Calu3 (cell line): ENCODE results near the gene KCTD1. TPM values are rescaled to one million over a fixed set of nuclear protein-coding genes. Genes with fewer than 3 reads are reported as not detected.

Experiments
- BruUV-seq: library from RNA; stranded (reverse); fragments of 400-500 nt; replicated peaks from 2 replicates; lab custom pipeline; 2021; lab: Mats Ljungman, UMichigan
- CTCF ChIA-PET: fragments of 300-600 bp; sonication (Branson Sonifier 250); formaldehyde crosslinking; loops from one replicate; lab custom pipeline; 2022; ENCODE audit warnings: antibody characterized with exemption; lab: Charles Lee
- DNase-seq: peaks from one replicate; pipeline ENCODE4 v3.0.0; 2022
- H3K27ac Mint-ChIP-seq: one replicate; pipeline ENCODE4 v1.8.0; 2022; ENCODE audit warnings: mixed read lengths; ENCODE audit not compliant: unreplicated experiment
- H3K27me3 Mint-ChIP-seq: one replicate; pipeline ENCODE4 v1.8.0; 2022; ENCODE audit warnings: mixed read lengths; ENCODE audit not compliant: unreplicated experiment
- H3K36me3 Mint-ChIP-seq: one replicate; pipeline ENCODE4 v1.8.0; 2022; ENCODE audit warnings: mild to moderate bottlenecking, moderate library complexity, mixed read lengths; ENCODE audit not compliant: insufficient read depth, unreplicated experiment
- H3K4me1 Mint-ChIP-seq: one replicate; pipeline ENCODE4 v1.8.0; 2022; ENCODE audit warnings: mild to moderate bottlenecking, low read depth, mixed read lengths; ENCODE audit not compliant: unreplicated experiment
- H3K4me3 Mint-ChIP-seq: one replicate; pipeline ENCODE4 v1.8.0; 2022; ENCODE audit warnings: mild to moderate bottlenecking, low read depth, moderate library complexity, mixed read lengths; ENCODE audit not compliant: unreplicated experiment
- H3K9me3 Mint-ChIP-seq: one replicate; pipeline ENCODE4 v1.8.0; 2022; ENCODE audit warnings: low read depth, mixed read lengths; ENCODE audit not compliant: unreplicated experiment
- intact Hi-C: fragments of 100-400 bp; cut with micrococcal nuclease; formaldehyde crosslinking; loops from one replicate; pipeline ENCODE4 v1.10.0; 2022; ENCODE audit not compliant: unreplicated experiment
- total RNA-seq: library from RNA; stranded (reverse); gene quantifications from 2 replicates; pipeline ENCODE4 v1.2.3, GENCODE V29; 2022
- TF ChIP-seq, protein P1 (sequence below): fragments of 200-600 bp; IDR thresholded peaks from one replicate; pipeline ENCODE4 v1.8.0; 2022; ENCODE audit warnings: antibody characterized with exemption; ENCODE audit not compliant: unreplicated experiment

Gene KCTD1
- total RNA-seq, 1 experiment from 2014 or later = 54.1 TPM

DNA sequence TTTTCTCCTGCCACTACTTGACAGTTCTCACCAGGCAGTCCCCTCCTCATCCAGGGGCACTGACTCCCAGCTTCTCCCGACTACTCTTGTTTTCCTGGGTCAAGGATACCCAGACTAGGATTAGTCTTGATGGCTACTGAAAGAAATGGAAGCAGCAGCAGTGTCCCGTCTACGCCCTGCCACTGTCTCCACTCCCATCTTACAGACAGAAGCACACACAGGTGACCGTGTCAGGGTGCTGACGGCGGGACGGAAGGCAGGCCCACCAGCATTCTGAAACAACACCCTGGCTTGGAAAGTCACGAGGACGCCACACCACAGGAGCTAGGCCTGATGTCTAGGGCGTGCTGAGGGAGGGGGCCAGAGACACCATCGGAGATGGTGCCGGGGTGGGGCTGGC, 82.9 kb downstream of the KCTD1 start:
- H3K4me1 Mint-ChIP-seq = peaks cover 40% of the 10 kb centered on the region
- CTCF ChIA-PET = no interaction called here
- H3K9me3 Mint-ChIP-seq = no peaks in the 10 kb centered on the region
- no TSS peak for BruUV-seq
- intact Hi-C loops = no loop called here
- H3K27me3 Mint-ChIP-seq = no peaks in the 10 kb centered on the region
- H3K4me3 Mint-ChIP-seq = no peak overlapping the region
- TF ChIP-seq, protein P1, sequence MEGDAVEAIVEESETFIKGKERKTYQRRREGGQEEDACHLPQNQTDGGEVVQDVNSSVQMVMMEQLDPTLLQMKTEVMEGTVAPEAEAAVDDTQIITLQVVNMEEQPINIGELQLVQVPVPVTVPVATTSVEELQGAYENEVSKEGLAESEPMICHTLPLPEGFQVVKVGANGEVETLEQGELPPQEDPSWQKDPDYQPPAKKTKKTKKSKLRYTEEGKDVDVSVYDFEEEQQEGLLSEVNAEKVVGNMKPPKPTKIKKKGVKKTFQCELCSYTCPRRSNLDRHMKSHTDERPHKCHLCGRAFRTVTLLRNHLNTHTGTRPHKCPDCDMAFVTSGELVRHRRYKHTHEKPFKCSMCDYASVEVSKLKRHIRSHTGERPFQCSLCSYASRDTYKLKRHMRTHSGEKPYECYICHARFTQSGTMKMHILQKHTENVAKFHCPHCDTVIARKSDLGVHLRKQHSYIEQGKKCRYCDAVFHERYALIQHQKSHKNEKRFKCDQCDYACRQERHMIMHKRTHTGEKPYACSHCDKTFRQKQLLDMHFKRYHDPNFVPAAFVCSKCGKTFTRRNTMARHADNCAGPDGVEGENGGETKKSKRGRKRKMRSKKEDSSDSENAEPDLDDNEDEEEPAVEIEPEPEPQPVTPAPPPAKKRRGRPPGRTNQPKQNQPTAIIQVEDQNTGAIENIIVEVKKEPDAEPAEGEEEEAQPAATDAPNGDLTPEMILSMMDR = no peak
- DNase-seq = no peak
- H3K27ac Mint-ChIP-seq = no peak overlapping the region
- H3K36me3 Mint-ChIP-seq = peaks cover 17% of the 10 kb centered on the region

DNA sequence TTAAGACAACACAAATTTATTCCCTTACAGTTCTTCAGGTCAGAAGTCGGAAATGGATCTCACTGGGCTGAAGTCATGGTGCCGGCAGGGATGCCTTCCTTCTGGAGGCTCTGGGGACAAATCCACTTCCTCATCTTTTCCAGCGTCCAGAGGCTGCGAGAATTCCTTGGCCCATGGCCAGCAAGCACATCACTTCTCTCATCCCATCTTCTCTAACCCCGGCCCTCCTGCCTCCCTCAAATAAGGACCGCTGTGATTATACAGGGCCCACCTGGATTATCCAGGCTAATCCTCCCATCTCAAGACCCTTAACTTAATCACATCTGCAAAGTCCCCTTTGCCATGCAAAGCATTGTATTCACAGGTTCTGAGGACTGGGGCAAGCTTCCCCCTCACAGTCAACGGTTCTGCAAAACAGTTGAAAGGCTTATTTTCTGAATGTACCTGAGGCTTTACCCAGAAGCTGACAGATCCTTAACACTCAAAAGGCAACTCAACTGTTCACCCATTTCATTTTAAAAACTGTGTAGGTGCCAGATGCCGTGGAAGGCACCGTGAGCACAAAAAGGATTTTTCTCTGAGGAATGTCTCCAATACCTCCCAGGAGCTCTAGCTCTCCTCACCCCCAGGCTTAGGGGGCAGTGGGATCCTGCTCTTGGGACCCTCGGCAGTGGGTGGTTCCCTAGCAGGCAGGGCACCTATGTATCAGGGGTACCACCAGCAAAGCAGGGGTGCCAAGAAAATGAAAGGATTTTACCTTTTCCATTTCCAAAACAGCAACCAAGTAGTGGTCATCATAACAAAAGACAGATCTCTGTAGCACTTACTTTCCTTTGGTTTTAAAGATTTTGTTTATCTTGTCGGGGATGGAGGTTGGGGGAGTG, 84.0 kb downstream of the KCTD1 start:
- H3K27ac Mint-ChIP-seq = no peak overlapping the region
- H3K4me1 Mint-ChIP-seq = peaks cover 33% of the 10 kb centered on the region
- TF ChIP-seq, protein P1 = no peak
- BruUV-seq = no TSS peak
- CTCF ChIA-PET = no interaction called here
- no peaks in the 10 kb centered on the region for H3K27me3 Mint-ChIP-seq
- intact Hi-C loops = no loop called here
- no peaks in the 10 kb centered on the region for H3K9me3 Mint-ChIP-seq
- H3K36me3 Mint-ChIP-seq = peaks cover 27% of the 10 kb centered on the region
- no peak overlapping the region for H3K4me3 Mint-ChIP-seq
- DNase-seq = no peak

DNA sequence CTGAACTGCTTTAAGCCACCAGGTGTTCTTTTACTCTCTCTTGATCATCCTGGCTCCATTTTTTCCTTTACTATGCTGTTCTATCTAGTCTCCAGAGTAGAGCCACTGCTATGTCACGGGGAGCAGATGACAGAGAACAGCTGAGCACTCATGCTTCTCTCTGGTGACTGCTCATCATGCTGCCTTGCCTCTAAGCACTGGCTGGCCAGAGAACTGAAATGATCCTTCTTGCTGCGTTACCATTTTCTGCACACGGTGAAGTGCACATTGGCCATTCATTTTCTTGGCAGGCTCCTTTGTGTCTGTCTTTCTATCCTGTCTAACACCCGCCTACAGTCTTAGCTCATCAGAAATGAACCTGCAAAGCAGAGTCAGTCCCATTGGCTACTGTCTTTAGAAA, 86.0 kb downstream of the KCTD1 start:
- DNase-seq = no peak
- CTCF ChIA-PET = no interaction called here
- no peak overlapping the region for H3K4me3 Mint-ChIP-seq
- H3K9me3 Mint-ChIP-seq = no peaks in the 10 kb centered on the region
- BruUV-seq = no TSS peak
- intact Hi-C loops = no loop called here
- TF ChIP-seq, protein P1 = no peak
- no peaks in the 10 kb centered on the region for H3K27me3 Mint-ChIP-seq
- peaks cover 27% of the 10 kb centered on the region for H3K4me1 Mint-ChIP-seq
- H3K27ac Mint-ChIP-seq = peak overlapping the region; percentile 34
- H3K36me3 Mint-ChIP-seq = peaks cover 39% of the 10 kb centered on the region

- H3K4me3 Mint-ChIP-seq = no peak overlapping the region
- H3K27me3 Mint-ChIP-seq = no peaks in the 10 kb centered on the region
- no peaks in the 10 kb centered on the region for H3K9me3 Mint-ChIP-seq
- peaks cover 39% of the 10 kb centered on the region for H3K36me3 Mint-ChIP-seq
- CTCF ChIA-PET = no interaction called here
- peaks cover 27% of the 10 kb centered on the region for H3K4me1 Mint-ChIP-seq
- TF ChIP-seq, protein P1 = no peak
- DNase-seq = no peak
- intact Hi-C loops = no loop called here
- BruUV-seq = no TSS peak
- no peak overlapping the region for H3K27ac Mint-ChIP-seq
These were observed 86.9 kb downstream of the KCTD1 start for GRCh38 chr18:26461405-26461804.
